ENCODE measurements around the gene NRGN. TPM values are rescaled to one million over a fixed set of nuclear protein-coding genes. Genes with fewer than 3 reads are reported as not detected.
A peak's percentile ranks its signal among the peaks of the same experiment; 100 is the strongest.

Gene NRGN
- total RNA-seq, 1 experiment from 2014 or later, result 0.45 TPM

DNA sequence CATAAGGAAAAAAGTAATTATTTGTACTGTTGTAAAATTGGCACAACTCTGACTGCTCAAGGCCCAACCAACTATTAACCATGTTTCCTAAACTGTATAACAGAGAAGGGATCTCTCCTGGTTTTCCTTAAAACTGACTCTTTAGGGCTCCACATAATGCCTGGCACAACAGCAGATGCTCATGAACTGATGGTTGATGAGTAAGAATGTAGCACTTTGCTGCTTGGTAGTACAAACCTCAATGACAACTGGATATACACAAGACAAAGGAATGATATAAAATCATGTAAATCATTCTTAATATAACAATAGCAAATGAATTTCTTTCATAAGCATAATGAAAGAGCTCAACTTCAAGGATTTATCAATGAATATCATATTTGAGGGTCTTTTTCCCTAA, 48.8 kb downstream of the NRGN start:
- DNase-seq (ENCODE audit: low spot score), result no peak

DNA sequence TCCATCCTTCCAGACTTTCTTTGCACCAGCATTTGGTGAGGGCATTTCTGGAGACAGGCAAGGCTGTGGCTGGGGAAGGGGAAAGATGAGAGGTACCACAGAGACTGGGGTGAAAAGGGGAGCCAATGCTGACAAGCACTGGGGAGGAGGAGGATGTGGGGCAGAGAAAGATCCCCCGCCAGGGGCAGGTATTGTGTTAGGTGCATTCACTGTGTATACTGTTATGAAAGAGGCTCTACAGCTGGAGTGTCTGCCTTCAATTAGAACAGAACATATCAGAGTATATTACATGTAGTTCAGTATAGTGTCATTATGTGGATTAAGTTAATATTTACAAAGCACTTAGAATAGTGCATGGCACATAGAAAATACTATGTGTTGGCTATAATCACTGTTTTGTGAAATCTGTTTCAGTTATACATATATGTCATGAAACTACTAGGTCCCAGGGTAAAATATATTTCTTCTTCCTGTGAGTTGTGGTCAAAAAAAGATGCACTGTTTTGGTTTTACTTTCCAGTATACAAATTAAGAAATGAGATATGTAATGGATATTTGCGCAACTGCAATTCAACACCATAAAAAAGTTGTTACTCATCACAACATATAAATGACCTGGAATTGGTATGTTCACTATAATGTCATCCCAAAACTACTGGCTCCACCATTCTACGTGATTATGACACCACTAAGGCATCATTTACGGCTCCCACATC, 52.0 kb downstream of the NRGN start:
- no peak for DNase-seq (ENCODE audit: low spot score)

- DNase-seq (ENCODE audit: low spot score), result peak; percentile 38
Measured at GRCh38 chr11:124793466-124794278, 53.9 kb downstream of the NRGN start.

- no peak for DNase-seq (ENCODE audit: low spot score)
Measured at GRCh38 chr11:124796312-124796711, 56.6 kb downstream of the NRGN start.

Other genes with a start within 250 kb of the NRGN start
- not detected in 2 replicates for gene OR8B12, start 196.3 kb upstream of the NRGN start, total RNA-seq (2014; rRNA removed; shearing (Covaris generic))
- gene OR8A1, start 169.9 kb upstream of the NRGN start, total RNA-seq (2014; rRNA removed; shearing (Covaris generic)), result not detected in 2 replicates
- gene PANX3, start 128.5 kb upstream of the NRGN start, total RNA-seq (2014; rRNA removed; shearing (Covaris generic)), result not detected in 2 replicates
- 13.9 and 14.3 TPM in 2 replicates for gene TBRG1, start 117.1 kb upstream of the NRGN start, total RNA-seq (2014; rRNA removed; shearing (Covaris generic))
- 8.6 and 12.3 TPM in 2 replicates for gene SIAE, start 66.2 kb upstream of the NRGN start, total RNA-seq (2014; rRNA removed; shearing (Covaris generic))
- gene SPA17, start 66.0 kb upstream of the NRGN start, total RNA-seq (2014; rRNA removed; shearing (Covaris generic)), result 30.9 and 37.5 TPM in 2 replicates
- gene VSIG2, start 12.3 kb downstream of the NRGN start, total RNA-seq (2014; rRNA removed; shearing (Covaris generic)), result not detected in 2 replicates
- gene ESAM, start 22.3 kb downstream of the NRGN start, total RNA-seq (2014; rRNA removed; shearing (Covaris generic)), result 0.10 TPM in 2 replicates
- gene MSANTD2, start 60.5 kb downstream of the NRGN start, total RNA-seq (2014; rRNA removed; shearing (Covaris generic)), result 6.7 and 9.6 TPM in 2 replicates
- 15.1 and 17.1 TPM in 2 replicates for gene ROBO3, start 125.5 kb downstream of the NRGN start, total RNA-seq (2014; rRNA removed; shearing (Covaris generic))
- 11.7 and 15.9 TPM in 2 replicates for gene ROBO4, start 157.9 kb downstream of the NRGN start, total RNA-seq (2014; rRNA removed; shearing (Covaris generic))
- gene HEPN1, start 179.3 kb downstream of the NRGN start, total RNA-seq (2014; rRNA removed; shearing (Covaris generic)), result not detected in 2 replicates
- gene HEPACAM, start 196.1 kb downstream of the NRGN start, total RNA-seq (2014; rRNA removed; shearing (Covaris generic)), result not detected in 2 replicates
- gene CCDC15, start 214.3 kb downstream of the NRGN start, total RNA-seq (2014; rRNA removed; shearing (Covaris generic)), result 3.7 and 4.1 TPM in 2 replicates